Measurements from ENCODE around the gene ITPK1. TPM values are rescaled to one million over a fixed set of nuclear protein-coding genes. Genes with fewer than 3 reads are reported as not detected.

The ITPK1 gene
- total RNA-seq, 2 experiments from 2014 or later = 78.5 to 83.5 TPM

GRCh38 chr14:93019970-93020369, 95.8 kb downstream of the ITPK1 start:
- DNase-seq (no peak), ATAC-seq (no peak)
- Mint-ChIP-seq H3K27me3 (no peaks in the 10 kb centered on the region), H3K4me1 (ENCODE audit: low read depth) (peaks cover 20% of the 10 kb centered on the region), H3K4me3 (no peak overlapping the region), H3K36me3 (ENCODE audit: low read depth) (peaks cover 4% of the 10 kb centered on the region), H3K27ac (no peak overlapping the region), H3K9me3 (no peaks in the 10 kb centered on the region)
- intact Hi-C loops (cut with micrococcal nuclease) = no loop called here
- TF ChIP-seq CTCF (IDR thresholded peaks at IDR 0.05) = no peak
- ChIA-PET POLR2A (no interaction called here), CTCF (no interaction called here)

GRCh38 chr14:93019367-93019843, 96.3 kb downstream of the ITPK1 start:
- intact Hi-C loops (cut with micrococcal nuclease) = no loop called here
- Mint-ChIP-seq H3K4me1 (ENCODE audit: low read depth) (peaks cover 20% of the 10 kb centered on the region), H3K27me3 (no peaks in the 10 kb centered on the region), H3K27ac (no peak overlapping the region), H3K4me3 (no peak overlapping the region), H3K9me3 (no peaks in the 10 kb centered on the region), H3K36me3 (ENCODE audit: low read depth) (peaks cover 4% of the 10 kb centered on the region)
- ATAC-seq (no peak), DNase-seq (no peak)
- ChIA-PET POLR2A (no interaction called here), CTCF (no interaction called here)
- no peak for TF ChIP-seq CTCF (IDR thresholded peaks at IDR 0.05)

- Mint-ChIP-seq H3K4me1 (ENCODE audit: low read depth) (peaks cover 22% of the 10 kb centered on the region), H3K27ac (no peak overlapping the region), H3K36me3 (ENCODE audit: low read depth) (peaks cover 4% of the 10 kb centered on the region), H3K9me3 (no peaks in the 10 kb centered on the region), H3K4me3 (no peak overlapping the region), H3K27me3 (no peaks in the 10 kb centered on the region)
- ChIA-PET CTCF (no interaction called here), POLR2A (no interaction called here)
- no peak for TF ChIP-seq CTCF (IDR thresholded peaks at IDR 0.05)
- no peak for DNase-seq
- intact Hi-C loops (cut with micrococcal nuclease) = no loop called here
- ATAC-seq = no peak
These were observed 97.4 kb downstream of the ITPK1 start for GRCh38 chr14:93018366-93018765.

- POLR2A ChIA-PET = no interaction called here
- no peak for DNase-seq
- CTCF ChIA-PET = no interaction called here
- Mint-ChIP-seq H3K27me3 (no peaks in the 10 kb centered on the region), H3K36me3 (ENCODE audit: low read depth) (peaks cover 4% of the 10 kb centered on the region), H3K9me3 (no peaks in the 10 kb centered on the region), H3K4me1 (ENCODE audit: low read depth) (peaks cover 25% of the 10 kb centered on the region), H3K4me3 (no peak overlapping the region), H3K27ac (no peak overlapping the region)
- intact Hi-C loops (cut with micrococcal nuclease) = no loop called here
- ATAC-seq = no peak
- no peak for TF ChIP-seq CTCF (IDR thresholded peaks at IDR 0.05)
These were observed 97.8 kb downstream of the ITPK1 start for GRCh38 chr14:93017898-93018297.

- intact Hi-C loops (cut with micrococcal nuclease) = no loop called here
- peaks cover 25% of the 10 kb centered on the region for H3K4me1 Mint-ChIP-seq (ENCODE audit: low read depth)
- peaks cover 3% of the 10 kb centered on the region for H3K36me3 Mint-ChIP-seq (ENCODE audit: low read depth)
- no peak for ATAC-seq
- no peaks in the 10 kb centered on the region for H3K27me3 Mint-ChIP-seq
- no peak overlapping the region for H3K27ac Mint-ChIP-seq
- no peak for TF ChIP-seq CTCF (IDR thresholded peaks at IDR 0.05)
- no peaks in the 10 kb centered on the region for H3K9me3 Mint-ChIP-seq
- H3K4me3 Mint-ChIP-seq = no peak overlapping the region
- CTCF ChIA-PET = no interaction called here
- POLR2A ChIA-PET = no interaction called here
- no peak for DNase-seq
These were observed 98.4 kb downstream of the ITPK1 start for GRCh38 chr14:93017301-93017797.
